Effector memory CD8-positive, alpha-beta T cell (primary cell): ENCODE measurements around the gene HOOK2.

Experiments used
- ATAC-seq: fragments of 150-1000 bp; cut with Tn5 transposase; replicated peaks from 2 replicates; pipeline ENCODE4 v1.10.0; 2021; ENCODE audit warnings: mild to moderate bottlenecking, moderate library complexity
- DNase-seq, 3 experiments: peaks; one replicate each; pipeline ENCODE4 v3.0.0; 2021
- H3K27ac Mint-ChIP-seq, 2 donors: one replicate each; pipeline ENCODE4 v1.8.0; 2022; ENCODE audit warnings: mild to moderate bottlenecking in 2 of 2, mixed read lengths in 2 of 2, moderate library complexity in 2 of 2
- H3K27me3 Mint-ChIP-seq, 2 donors: one replicate each; pipeline ENCODE4 v1.8.0; 2022; ENCODE audit warnings: mixed read lengths in 2 of 2
- H3K36me3 Mint-ChIP-seq: one replicate; pipeline ENCODE4 v1.8.0; 2022; ENCODE audit warnings: mild to moderate bottlenecking, moderate library complexity, mixed read lengths; ENCODE audit not compliant: insufficient read depth
- H3K4me1 Mint-ChIP-seq, 2 donors: one replicate each; pipeline ENCODE4 v1.8.0; 2022; ENCODE audit warnings: low read depth in 2 of 2, mixed read lengths in 2 of 2
- H3K4me3 Mint-ChIP-seq, 2 donors: one replicate each; pipeline ENCODE4 v1.8.0; 2022; ENCODE audit warnings: mild to moderate bottlenecking in 2 of 2, mixed read lengths in 2 of 2, moderate library complexity in 2 of 2
- H3K9me3 Mint-ChIP-seq, 2 donors: one replicate each; pipeline ENCODE4 v1.8.0; 2022; ENCODE audit warnings: mixed read lengths in 2 of 2

Gene HOOK2

DNA sequence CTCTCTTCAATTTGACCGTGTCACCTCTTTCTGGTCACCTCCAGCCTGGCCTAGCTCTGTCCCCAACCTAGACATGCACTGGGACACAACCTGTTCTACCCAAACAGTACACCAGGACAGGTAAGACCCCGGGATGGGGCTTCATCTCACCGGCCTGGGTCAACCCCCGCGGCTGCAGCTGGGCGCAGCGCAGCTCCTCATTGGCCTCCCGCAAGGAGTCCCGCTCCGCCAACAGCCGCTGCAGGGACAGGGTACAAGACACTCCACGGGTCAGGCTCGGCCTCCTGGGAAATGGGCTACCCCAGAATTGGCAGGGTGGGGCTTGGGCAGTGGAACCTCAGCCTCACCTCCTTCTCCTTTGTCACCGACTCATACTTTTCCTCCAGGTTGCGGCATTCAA is 7.7 kb downstream of the HOOK2 start:
- ATAC-seq (no peak), DNase-seq (no peak)
- Mint-ChIP-seq H3K4me1 (peaks cover 4 to 6% of the 10 kb centered on the region in 2 donors), H3K27ac (no peak overlapping the region), H3K36me3 (peaks cover 4% of the 10 kb centered on the region), H3K9me3 (no peaks in the 10 kb centered on the region), H3K4me3 (no peak overlapping the region), H3K27me3 (no peaks in the 10 kb centered on the region)

DNA sequence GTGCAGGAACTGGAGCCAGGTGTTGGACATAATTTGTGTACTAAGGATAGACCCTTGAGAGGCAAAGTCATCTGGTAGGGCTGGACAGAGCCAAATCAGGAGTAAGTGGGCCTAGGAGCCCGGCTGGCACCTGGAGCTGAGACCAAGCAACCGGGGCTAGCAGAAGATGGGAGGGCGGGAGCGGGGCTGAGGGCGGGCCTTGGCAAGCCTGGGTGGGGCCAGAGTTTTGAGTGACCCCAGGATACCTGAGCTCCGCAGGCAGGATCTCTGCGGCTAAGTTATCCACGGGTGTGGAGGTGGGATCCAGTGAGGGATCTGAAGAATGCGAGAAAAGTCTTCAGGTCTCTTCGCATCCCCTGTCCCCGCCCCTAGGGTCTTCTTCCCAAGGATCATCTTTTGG is 8.2 kb downstream of the HOOK2 start:
- ATAC-seq (no peak), DNase-seq (no peak)
- no peaks in the 10 kb centered on the region for H3K9me3 Mint-ChIP-seq
- no peak overlapping the region for H3K4me3 Mint-ChIP-seq
- H3K4me1 Mint-ChIP-seq = peaks cover 4 to 6% of the 10 kb centered on the region in 2 donors
- H3K27ac Mint-ChIP-seq = no peak overlapping the region
- peaks cover 4% of the 10 kb centered on the region for H3K36me3 Mint-ChIP-seq
- H3K27me3 Mint-ChIP-seq = no peaks in the 10 kb centered on the region

DNA sequence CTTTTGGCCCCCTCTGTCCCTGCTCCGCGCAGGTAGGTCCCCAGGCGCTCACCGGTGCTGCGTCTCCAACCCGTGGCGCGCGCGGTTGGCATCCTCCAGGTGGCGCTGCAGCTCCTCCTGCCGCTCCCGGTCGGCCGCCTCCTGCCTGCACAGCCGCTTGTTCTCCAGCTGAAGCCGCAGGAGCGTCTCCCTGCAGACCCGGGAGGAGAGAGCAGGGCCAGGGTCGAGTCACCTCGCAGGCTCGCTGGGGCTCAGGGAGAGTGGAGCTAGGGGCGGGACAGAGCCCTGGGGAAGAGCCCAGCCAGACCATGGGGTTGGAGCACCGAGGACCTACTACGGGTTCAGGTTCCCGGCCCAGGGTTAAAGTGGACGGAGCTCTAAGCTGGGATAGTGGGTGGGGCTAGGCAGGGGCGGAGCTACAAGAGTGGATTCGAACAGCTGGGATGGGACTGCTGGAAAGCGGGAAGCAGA is 9.3 kb downstream of the HOOK2 start:
- Mint-ChIP-seq H3K27me3 (no peaks in the 10 kb centered on the region), H3K9me3 (no peaks in the 10 kb centered on the region), H3K4me3 (peak overlapping the region; percentile 18 to 27), H3K36me3 (peaks cover 4% of the 10 kb centered on the region), H3K4me1 (peaks cover 4 to 6% of the 10 kb centered on the region in 2 donors), H3K27ac (no peak overlapping the region)
- peak; percentile 76 for ATAC-seq
- peak; percentile 79 to 85 (median 85) for DNase-seq

DNA sequence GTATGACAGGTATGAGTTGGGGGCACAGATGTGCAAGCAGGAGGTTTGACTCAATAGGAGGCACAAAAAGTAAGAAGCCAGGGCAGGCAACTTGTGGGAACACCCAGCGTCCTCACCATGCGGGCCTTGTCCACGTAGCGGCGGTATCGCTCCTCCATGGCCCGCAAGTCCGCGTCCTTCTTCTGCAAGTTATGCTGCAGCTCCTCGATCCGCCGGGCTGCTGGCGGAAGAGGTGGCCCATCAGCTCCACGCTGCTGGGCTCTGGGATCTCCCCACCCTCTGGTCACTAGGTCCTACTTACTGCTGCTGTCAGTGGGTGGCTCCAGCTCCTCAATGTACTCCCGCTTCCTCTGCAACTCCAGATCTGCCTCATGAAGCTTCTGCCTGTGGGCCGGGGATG is 10.7 kb downstream of the HOOK2 start:
- no peak overlapping the region for H3K4me3 Mint-ChIP-seq
- no peak for DNase-seq
- no peak overlapping the region for H3K27ac Mint-ChIP-seq
- H3K36me3 Mint-ChIP-seq = peaks cover 4% of the 10 kb centered on the region
- no peak for ATAC-seq
- H3K9me3 Mint-ChIP-seq = no peaks in the 10 kb centered on the region
- no peaks in the 10 kb centered on the region for H3K27me3 Mint-ChIP-seq
- peaks cover 8 to 9% of the 10 kb centered on the region in 2 donors for H3K4me1 Mint-ChIP-seq

DNA sequence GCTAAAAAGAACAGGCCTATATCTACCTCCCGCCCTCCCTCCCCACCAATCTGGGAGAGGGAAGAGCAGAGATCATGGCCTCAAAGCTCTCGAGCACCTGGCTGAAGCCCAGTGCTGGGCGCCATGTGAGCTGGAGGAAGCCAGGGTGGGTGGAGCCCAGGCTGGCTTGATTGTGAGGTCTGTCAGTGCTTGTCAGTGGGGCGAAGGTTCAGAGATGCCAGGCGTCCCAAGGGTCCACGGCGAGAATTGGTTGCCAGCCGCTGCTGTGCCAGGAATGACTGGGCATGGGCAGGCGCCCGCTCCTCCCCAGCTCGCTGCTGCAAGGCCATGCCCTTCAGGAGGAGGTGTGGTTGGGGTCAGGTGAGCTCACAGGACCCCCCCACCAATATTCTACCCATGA is 12.3 kb downstream of the HOOK2 start:
- peaks cover 6 to 8% of the 10 kb centered on the region in 2 donors for H3K4me1 Mint-ChIP-seq
- DNase-seq = no peak
- H3K36me3 Mint-ChIP-seq = no peaks in the 10 kb centered on the region
- H3K27me3 Mint-ChIP-seq = peaks cover 6 to 9% of the 10 kb centered on the region in 2 donors
- ATAC-seq = no peak
- H3K4me3 Mint-ChIP-seq = no peak overlapping the region
- H3K27ac Mint-ChIP-seq = no peak overlapping the region
- H3K9me3 Mint-ChIP-seq = no peaks in the 10 kb centered on the region

DNA sequence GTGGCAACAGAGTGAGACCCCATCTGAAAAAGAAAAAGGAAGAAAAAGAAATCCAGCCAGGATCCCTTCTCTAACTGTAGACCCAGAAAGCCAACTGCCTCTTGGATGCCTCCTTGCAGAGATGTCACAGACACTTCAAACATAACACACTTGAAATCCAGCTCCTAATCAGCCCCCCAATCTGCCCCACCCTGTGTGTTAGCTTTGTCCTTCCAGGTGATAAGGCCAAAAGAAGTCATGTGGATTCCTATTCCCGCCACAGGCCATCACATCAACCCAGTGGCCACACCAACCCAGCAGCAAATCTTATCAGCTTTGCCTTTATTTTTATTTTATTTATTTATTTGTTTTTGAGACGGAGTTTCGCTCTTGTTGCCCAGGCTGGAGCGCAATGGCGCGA is 15.7 kb downstream of the HOOK2 start:
- Mint-ChIP-seq H3K4me3 (no peak overlapping the region), H3K27ac (no peak overlapping the region), H3K9me3 (no peaks in the 10 kb centered on the region), H3K36me3 (peaks cover 2% of the 10 kb centered on the region), H3K4me1 (peaks cover 3 to 4% of the 10 kb centered on the region in 2 donors), H3K27me3 (peaks cover 13 to 29% of the 10 kb centered on the region in 2 donors)
- no peak for DNase-seq
- ATAC-seq = no peak

DNA sequence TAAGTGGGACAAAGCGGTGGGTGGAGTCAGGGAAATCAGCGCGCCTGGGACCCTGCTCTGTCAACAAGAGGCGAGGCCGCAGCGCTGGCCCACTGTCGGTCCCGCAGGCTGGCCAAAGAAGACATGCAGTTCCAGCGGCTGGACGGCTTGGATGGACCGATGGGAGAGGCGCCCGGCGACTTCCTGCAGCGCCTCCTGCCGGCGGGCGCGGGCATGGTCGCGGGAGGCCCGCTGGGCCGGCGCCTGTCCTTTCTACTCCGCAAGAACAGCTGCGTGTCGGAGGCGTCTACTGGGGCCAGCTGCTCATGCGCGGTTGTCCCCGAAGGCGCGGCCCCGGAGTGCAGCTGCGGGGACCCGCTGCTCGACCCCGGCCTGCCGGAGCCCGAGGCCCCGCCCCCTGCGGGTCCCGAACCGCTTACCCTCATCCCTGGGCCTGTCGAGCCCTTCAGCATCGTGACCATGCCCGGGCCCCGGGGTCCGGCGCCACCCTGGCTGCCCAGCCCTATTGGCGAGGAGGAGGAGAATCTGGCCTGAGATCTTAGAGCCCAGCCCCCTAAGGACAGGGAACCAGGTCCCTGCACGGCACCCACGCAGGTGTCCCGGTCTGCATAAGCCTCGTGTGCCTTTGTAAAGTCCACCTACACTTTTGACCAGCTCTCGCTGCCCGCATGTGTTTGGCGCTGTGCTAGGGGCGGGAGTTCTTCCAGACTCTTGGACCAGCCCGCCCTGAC is 17.6 kb downstream of the HOOK2 start:
- peak; percentile 58 to 66 (median 58) for DNase-seq
- peaks cover 3 to 4% of the 10 kb centered on the region in 2 donors for H3K4me1 Mint-ChIP-seq
- peaks cover 19 to 46% of the 10 kb centered on the region in 2 donors for H3K27me3 Mint-ChIP-seq
- H3K36me3 Mint-ChIP-seq = peaks cover 2% of the 10 kb centered on the region
- H3K4me3 Mint-ChIP-seq = peak overlapping the region in 1 of 2 donors; percentile 4
- no peak overlapping the region for H3K27ac Mint-ChIP-seq
- peak; percentile 84 for ATAC-seq
- no peaks in the 10 kb centered on the region for H3K9me3 Mint-ChIP-seq

DNA sequence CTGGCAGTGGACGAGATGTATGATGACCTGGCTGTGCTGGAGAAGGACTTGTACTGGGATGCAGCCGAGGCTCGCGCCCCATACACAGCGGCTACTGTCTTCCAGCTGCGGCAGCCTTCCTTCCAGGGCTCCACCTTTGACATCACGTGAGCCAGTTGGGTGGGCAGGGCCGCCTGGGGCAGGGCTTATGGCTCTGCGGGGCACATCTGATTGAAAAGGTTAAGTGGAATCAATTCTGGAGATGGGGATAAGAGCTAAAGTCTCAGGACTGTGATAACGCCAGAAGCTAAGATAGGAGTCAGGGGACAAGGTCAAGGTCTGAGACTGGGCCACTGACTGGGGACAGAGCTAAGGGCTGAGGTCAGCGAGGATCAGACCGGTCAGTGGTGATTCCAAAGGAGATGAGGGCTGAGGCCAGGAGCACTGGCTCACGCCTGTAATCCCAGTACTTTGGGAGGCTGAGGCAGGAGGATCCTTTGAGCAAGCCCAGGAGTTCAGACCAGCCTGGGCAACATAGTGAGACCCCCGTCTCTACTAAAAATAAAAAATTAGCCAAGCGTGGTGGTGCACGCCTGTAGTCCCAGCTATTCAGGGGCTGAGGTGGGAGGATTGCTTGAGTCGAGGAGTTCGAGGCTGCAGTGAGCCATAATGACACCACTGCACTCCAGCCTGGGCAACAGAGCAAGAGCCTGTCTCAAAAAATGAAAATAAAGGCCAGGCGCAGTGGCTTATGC is 19.0 kb downstream of the HOOK2 start:
- H3K36me3 Mint-ChIP-seq = peaks cover 2% of the 10 kb centered on the region
- ATAC-seq = no peak
- H3K4me1 Mint-ChIP-seq = peaks cover 3 to 4% of the 10 kb centered on the region in 2 donors
- H3K27me3 Mint-ChIP-seq = peaks cover 26 to 59% of the 10 kb centered on the region in 2 donors
- H3K9me3 Mint-ChIP-seq = no peaks in the 10 kb centered on the region
- no peak overlapping the region for H3K27ac Mint-ChIP-seq
- DNase-seq = no peak
- H3K4me3 Mint-ChIP-seq = peak overlapping the region in 1 of 2 donors; percentile 57

DNA sequence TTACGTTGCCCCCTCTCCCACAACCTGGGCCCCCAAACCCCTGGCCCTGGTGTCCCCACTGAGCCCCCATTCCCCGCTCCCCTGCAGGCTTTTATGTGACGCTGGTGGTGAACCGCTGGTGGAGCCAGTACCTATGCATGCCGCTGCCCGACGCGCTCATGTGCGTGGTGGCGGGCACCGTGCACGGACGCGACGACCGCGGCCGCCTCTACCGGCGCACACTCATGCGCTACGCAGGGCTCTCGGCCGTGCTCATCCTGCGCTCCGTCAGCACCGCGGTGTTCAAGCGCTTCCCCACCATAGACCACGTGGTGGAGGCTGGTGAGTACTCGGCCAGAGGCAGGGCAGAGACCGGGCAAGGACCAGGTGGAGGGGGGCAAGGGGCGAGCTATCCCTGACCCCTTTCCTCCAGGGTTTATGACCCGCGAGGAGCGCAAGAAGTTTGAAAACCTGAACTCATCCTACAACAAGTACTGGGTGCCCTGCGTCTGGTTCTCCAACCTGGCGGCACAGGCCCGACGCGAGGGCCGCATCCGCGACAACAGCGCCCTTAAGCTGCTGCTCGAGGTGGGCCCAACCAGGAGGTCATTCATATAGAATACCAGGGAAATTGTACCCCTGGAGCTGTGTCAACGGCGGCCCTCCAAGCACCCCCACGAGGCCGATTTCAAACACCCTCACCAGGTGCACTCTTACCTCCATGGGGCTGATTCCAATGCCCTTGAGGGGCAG is 20.7 kb downstream of the HOOK2 start:
- Mint-ChIP-seq H3K9me3 (no peaks in the 10 kb centered on the region), H3K4me1 (peaks cover 3% of the 10 kb centered on the region in 2 donors), H3K36me3 (peaks cover 2% of the 10 kb centered on the region), H3K27me3 (peaks cover 39 to 76% of the 10 kb centered on the region in 2 donors), H3K4me3 (no peak overlapping the region), H3K27ac (no peak overlapping the region)
- ATAC-seq (no peak), DNase-seq (no peak)

DNA sequence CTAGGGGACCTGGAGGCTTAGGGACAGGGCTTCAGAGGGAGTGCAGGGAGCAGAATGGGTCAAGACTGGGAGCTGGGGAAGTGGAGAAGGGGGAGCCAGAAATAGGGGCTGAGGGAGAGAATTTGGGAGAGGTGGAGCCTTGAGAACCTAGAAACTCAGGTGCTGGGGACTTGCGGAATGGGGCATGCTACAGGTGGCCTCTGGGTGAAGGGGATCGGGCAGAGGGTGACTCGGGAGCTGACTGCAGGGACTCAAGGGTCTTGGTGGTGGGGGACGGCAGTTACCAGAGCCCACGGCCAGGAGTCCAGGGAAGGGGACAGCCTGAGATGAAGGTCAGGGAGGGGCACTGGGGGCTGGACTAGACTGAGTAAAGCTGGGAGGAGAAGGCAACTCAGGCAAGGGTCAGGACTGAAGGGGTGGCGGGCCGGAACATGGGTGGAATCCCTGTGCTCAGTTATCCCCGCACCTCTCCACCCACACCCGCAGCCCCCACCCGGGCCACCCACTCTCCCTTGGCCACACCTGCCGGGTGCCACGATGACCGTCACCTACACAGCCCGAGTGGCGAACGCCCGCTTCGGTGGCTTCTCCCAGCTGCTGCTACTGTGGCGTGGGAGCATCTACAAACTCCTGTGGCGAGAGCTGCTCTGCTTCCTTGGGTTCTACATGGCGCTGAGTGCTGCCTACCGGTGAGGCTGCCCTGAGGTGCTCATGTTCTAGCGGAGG is 23.1 kb downstream of the HOOK2 start:
- H3K4me1 Mint-ChIP-seq = peaks cover 3 to 5% of the 10 kb centered on the region in 2 donors

DNA sequence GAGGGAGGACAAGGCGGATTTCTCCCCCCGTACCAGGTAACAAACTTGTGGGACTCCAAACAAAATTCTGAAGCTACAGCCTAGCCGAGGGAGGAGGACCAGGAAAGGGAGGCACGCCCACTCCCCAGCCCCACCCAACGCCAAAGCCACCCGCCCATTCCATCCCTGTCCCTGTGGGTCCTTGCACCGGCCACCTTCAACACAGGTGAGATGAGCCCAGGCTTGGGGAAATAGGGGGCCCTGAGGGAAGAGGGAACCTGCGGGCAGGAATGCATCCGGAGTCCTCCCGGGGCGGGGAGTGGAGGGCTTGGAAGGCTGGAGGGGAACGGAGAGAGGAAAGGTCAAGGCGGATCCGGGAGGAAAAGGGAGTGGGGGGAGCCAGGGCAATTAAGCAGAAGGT is 23.7 kb downstream of the HOOK2 start, which contains the start of gene BEST2:
Gene BEST2, plus strand, starts transcription at position 157 of the 400 bp plus-strand sequence. CDS start 802 bp downstream, outside the sequence.
- DNase-seq (no peak), ATAC-seq (no peak)
- no peak within 1 kb of the TSS for H3K27ac Mint-ChIP-seq
- no peaks in the 10 kb centered on the region for H3K9me3 Mint-ChIP-seq
- peaks cover 3 to 5% of the 10 kb centered on the region in 2 donors for H3K4me1 Mint-ChIP-seq
- peaks cover 35 to 68% of the 10 kb centered on the region in 2 donors for H3K27me3 Mint-ChIP-seq
- H3K4me3 Mint-ChIP-seq = no peak within 1 kb of the TSS
- H3K36me3 Mint-ChIP-seq = peaks cover 10% of the 10 kb centered on the region

More for the DNA sequence above, 23.1 kb downstream of the HOOK2 start:
- Mint-ChIP-seq H3K4me3 (no peak overlapping the region), H3K36me3 (peaks cover 10% of the 10 kb centered on the region), H3K27ac (no peak overlapping the region), H3K27me3 (peaks cover 35 to 69% of the 10 kb centered on the region in 2 donors), H3K9me3 (no peaks in the 10 kb centered on the region)
- DNase-seq (no peak), ATAC-seq (no peak)

DNA sequence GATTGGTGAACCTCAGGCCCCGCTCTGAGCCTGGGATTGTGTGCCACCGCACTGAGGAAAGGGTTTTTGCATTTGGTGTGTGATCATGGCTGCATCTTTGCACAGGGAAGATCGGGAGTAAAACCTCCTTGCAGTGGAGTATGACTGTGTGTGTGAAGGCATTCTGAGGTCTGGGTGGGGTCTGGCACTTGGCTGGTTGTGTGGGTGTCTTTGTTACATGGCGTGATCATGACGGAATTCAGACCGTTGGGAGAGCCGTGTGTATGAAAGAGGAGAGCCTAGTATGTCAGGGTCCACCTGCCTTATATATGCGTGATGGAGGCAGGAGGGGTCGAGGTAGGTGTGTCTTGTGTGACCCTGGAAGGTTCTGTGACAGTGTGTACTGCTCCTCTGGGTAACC is 24.5 kb downstream of the HOOK2 start:
- no peak overlapping the region for H3K27ac Mint-ChIP-seq
- peaks cover 12% of the 10 kb centered on the region for H3K36me3 Mint-ChIP-seq
- DNase-seq (no peak), ATAC-seq (no peak)
- H3K4me1 Mint-ChIP-seq = peaks cover 3 to 5% of the 10 kb centered on the region in 2 donors
- H3K4me3 Mint-ChIP-seq = no peak overlapping the region
- no peaks in the 10 kb centered on the region for H3K9me3 Mint-ChIP-seq
- peaks cover 28 to 61% of the 10 kb centered on the region in 2 donors for H3K27me3 Mint-ChIP-seq
